ENCODE data around the gene CDNF. TPM values are rescaled to one million over a fixed set of nuclear protein-coding genes. Genes with fewer than 3 reads are reported as not detected.

CDNF gene
- total RNA-seq, 1 donor from 2014 or later: 1.0 TPM

DNA sequence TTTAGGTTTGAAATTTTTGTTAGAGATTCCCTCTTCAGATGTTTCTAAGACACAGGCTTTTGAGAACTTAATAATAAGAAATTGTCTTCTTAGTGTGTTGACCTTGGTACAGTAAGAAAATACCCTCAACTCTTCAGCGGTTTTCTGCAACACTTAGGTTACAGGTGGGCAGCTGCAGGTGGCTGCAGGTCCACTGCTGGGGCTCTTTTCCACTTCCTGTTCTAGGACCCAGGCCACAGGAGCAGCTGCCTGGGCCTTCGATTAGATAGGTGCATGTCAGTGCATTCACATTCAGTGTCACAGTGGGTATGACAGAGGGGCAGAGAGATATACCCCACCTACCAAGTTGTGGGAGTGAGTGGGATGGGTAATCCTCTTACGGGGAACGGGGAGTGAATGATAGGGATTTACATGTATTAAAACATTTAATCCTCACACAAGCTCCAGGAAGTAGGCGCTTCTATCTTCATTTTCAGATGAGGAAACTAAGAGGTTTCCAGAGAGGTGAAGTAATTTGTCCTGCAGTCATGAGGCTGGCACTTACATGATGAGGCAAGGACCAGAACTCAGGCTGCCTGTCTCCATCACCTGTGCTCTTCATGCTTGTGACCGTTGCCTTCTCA, 20.6 kb upstream of the CDNF start:
- Mint-ChIP-seq H3K4me1 (ENCODE audit: unreplicated experiment) (no peaks in the 10 kb centered on the region), H3K27me3 (ENCODE audit: unreplicated experiment) (no peaks in the 10 kb centered on the region), H3K36me3 (ENCODE audit: unreplicated experiment) (peaks cover 26% of the 10 kb centered on the region), H3K4me3 (ENCODE audit: unreplicated experiment) (no peak overlapping the region), H3K27ac (ENCODE audit: unreplicated experiment) (no peak overlapping the region), H3K9me3 (ENCODE audit: unreplicated experiment) (no peaks in the 10 kb centered on the region)
- TF ChIP-seq, protein P1, sequence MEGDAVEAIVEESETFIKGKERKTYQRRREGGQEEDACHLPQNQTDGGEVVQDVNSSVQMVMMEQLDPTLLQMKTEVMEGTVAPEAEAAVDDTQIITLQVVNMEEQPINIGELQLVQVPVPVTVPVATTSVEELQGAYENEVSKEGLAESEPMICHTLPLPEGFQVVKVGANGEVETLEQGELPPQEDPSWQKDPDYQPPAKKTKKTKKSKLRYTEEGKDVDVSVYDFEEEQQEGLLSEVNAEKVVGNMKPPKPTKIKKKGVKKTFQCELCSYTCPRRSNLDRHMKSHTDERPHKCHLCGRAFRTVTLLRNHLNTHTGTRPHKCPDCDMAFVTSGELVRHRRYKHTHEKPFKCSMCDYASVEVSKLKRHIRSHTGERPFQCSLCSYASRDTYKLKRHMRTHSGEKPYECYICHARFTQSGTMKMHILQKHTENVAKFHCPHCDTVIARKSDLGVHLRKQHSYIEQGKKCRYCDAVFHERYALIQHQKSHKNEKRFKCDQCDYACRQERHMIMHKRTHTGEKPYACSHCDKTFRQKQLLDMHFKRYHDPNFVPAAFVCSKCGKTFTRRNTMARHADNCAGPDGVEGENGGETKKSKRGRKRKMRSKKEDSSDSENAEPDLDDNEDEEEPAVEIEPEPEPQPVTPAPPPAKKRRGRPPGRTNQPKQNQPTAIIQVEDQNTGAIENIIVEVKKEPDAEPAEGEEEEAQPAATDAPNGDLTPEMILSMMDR (IDR thresholded peaks at IDR 0.05): no peak
- no peak for DNase-seq (ENCODE audit: extremely low spot score, unreplicated experiment)

DNA sequence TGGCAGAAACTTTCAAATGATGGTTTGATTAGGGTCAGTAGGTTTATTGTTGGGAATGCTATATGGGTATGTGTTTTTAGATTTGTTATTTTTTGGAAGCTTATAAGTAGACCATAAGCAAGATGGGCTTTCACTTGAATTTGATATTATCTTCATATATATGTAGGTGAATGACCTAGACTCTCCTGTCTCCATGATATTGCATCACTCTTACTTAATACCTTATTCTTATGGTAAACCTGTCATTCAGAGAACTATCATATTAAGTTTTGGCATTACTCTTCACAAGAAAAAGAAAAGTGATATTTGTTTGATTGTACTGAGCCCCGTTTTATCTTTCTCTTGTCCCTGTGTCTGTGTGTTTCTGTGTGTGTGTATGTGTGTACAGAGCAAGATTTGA, 17.6 kb upstream of the CDNF start:
- H3K9me3 Mint-ChIP-seq (ENCODE audit: unreplicated experiment): no peaks in the 10 kb centered on the region
- peaks cover 41% of the 10 kb centered on the region for H3K36me3 Mint-ChIP-seq (ENCODE audit: unreplicated experiment)
- DNase-seq (ENCODE audit: extremely low spot score, unreplicated experiment): no peak
- H3K27ac Mint-ChIP-seq (ENCODE audit: unreplicated experiment): no peak overlapping the region
- no peak overlapping the region for H3K4me3 Mint-ChIP-seq (ENCODE audit: unreplicated experiment)
- H3K27me3 Mint-ChIP-seq (ENCODE audit: unreplicated experiment): no peaks in the 10 kb centered on the region
- no peaks in the 10 kb centered on the region for H3K4me1 Mint-ChIP-seq (ENCODE audit: unreplicated experiment)
- TF ChIP-seq, protein P1 (IDR thresholded peaks at IDR 0.05): no peak

DNA sequence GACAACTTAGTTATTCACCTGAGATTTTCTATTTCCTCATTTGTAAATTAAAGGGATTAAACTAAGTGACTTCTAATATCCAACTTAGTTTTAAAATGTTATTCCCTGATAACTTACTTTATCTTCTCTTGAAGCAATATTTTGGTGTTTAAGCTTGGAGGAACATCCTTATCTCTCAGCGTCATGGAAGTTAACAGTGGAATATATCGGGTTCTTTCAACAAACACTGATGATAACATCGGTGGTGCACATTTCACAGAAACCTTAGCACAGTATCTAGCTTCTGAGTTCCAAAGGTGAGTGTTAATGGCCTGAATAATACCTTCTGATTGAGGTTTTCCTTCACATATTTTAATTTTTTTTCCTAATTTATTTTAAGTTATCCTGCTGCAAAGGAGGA, 14.4 kb upstream of the CDNF start:
- peaks cover 36% of the 10 kb centered on the region for H3K36me3 Mint-ChIP-seq (ENCODE audit: unreplicated experiment)
- no peak for DNase-seq (ENCODE audit: extremely low spot score, unreplicated experiment)
- no peak overlapping the region for H3K27ac Mint-ChIP-seq (ENCODE audit: unreplicated experiment)
- H3K4me1 Mint-ChIP-seq (ENCODE audit: unreplicated experiment): no peaks in the 10 kb centered on the region
- no peaks in the 10 kb centered on the region for H3K9me3 Mint-ChIP-seq (ENCODE audit: unreplicated experiment)
- H3K4me3 Mint-ChIP-seq (ENCODE audit: unreplicated experiment): no peak overlapping the region
- H3K27me3 Mint-ChIP-seq (ENCODE audit: unreplicated experiment): no peaks in the 10 kb centered on the region
- TF ChIP-seq, protein P1 (IDR thresholded peaks at IDR 0.05): no peak

DNA sequence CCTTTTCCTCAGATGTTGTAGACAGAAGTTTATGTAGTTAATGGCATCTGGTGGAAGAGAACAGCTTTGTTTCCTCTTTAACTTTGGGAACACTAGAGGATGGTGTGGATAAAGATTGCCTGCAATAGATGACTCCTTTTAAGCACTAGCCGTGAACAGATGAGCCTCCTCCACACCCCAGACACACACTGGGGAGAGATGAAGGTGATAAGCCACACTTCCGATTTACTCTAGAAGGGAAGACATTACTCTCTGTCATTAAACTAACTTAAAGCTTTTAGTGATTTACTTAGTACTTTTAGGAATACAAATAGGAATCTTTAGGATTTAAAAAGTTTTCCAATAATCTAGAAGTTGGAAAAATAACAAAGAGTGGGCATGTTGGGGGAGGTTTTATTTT, 7.1 kb upstream of the CDNF start:
- Mint-ChIP-seq H3K9me3 (ENCODE audit: unreplicated experiment) (no peaks in the 10 kb centered on the region), H3K27ac (ENCODE audit: unreplicated experiment) (no peak overlapping the region), H3K4me3 (ENCODE audit: unreplicated experiment) (no peak overlapping the region), H3K27me3 (ENCODE audit: unreplicated experiment) (no peaks in the 10 kb centered on the region), H3K4me1 (ENCODE audit: unreplicated experiment) (peaks cover 3% of the 10 kb centered on the region), H3K36me3 (ENCODE audit: unreplicated experiment) (peaks cover 23% of the 10 kb centered on the region)
- TF ChIP-seq, protein P1 (IDR thresholded peaks at IDR 0.05): no peak
- DNase-seq (ENCODE audit: extremely low spot score, unreplicated experiment): no peak

DNA sequence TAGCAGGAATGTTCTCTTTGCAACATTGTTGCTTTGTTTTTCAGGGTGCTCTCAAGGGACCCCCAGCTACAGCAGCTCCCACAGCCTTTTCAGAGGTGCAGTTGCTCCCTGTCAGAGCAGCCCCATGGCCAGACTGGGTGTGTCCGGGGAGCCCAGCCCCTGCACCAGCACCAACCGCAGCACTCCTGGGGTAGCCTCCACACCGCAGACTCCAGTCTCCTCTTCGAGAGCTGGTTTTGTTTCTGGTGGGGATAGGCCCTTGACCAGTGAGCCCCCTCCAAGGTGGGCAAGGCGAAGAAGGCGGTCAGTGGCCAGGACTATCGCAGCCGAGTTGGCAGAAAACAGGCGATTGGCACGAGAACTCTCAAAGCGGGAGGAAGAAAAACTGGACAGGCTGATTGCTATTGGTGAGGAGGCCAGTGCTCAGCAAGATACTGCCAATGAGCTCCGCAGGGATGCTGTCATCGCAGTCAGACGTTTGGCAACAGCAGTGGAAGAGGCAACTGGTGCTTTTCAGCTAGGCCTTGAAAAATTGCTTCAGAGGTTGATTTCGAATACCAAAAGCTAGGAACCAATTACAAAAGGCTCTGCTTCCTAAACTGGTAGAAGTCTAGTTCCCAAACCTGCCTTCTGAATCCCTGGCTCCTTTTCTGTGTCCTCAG, 5.6 kb upstream of the CDNF start:
- H3K27me3 Mint-ChIP-seq (ENCODE audit: unreplicated experiment): no peaks in the 10 kb centered on the region
- TF ChIP-seq, protein P1 (IDR thresholded peaks at IDR 0.05): no peak
- no peak for DNase-seq (ENCODE audit: extremely low spot score, unreplicated experiment)
- peaks cover 13% of the 10 kb centered on the region for H3K4me1 Mint-ChIP-seq (ENCODE audit: unreplicated experiment)
- H3K36me3 Mint-ChIP-seq (ENCODE audit: unreplicated experiment): peaks cover 23% of the 10 kb centered on the region
- no peak overlapping the region for H3K27ac Mint-ChIP-seq (ENCODE audit: unreplicated experiment)
- H3K9me3 Mint-ChIP-seq (ENCODE audit: unreplicated experiment): no peaks in the 10 kb centered on the region
- no peak overlapping the region for H3K4me3 Mint-ChIP-seq (ENCODE audit: unreplicated experiment)
